GM18511 (cell line): ENCODE measurements around the gene GHR.
A peak's percentile ranks its signal among the peaks of the same experiment; 100 is the strongest.

Source experiments
- ATAC-seq: cut with Tn5 transposase; IDR thresholded peaks from one replicate; pipeline ENCODE4 v1.9.1; 2021; ENCODE audit warnings: mild to moderate bottlenecking, moderate library complexity; ENCODE audit not compliant: unreplicated experiment

The GHR gene

GRCh38 chr5:42461507-42461906, 38.3 kb downstream of the GHR start:
- no peak for ATAC-seq

GRCh38 chr5:42462083-42462482, 38.8 kb downstream of the GHR start:
- ATAC-seq: no peak

- ATAC-seq: no peak
Measured at GRCh38 chr5:42467572-42467971, 44.3 kb downstream of the GHR start.

GRCh38 chr5:42467981-42468524, 44.8 kb downstream of the GHR start:
- ATAC-seq: no peak

GRCh38 chr5:42483472-42484154, 60.4 kb downstream of the GHR start:
- peak; percentile 95 for ATAC-seq

- no peak for ATAC-seq
Measured at GRCh38 chr5:42487077-42487476, 63.8 kb downstream of the GHR start.

- ATAC-seq: no peak
Measured at GRCh38 chr5:42487821-42488220, 64.6 kb downstream of the GHR start.

GRCh38 chr5:42490831-42491230, 67.6 kb downstream of the GHR start:
- no peak for ATAC-seq

- no peak for ATAC-seq
Measured at GRCh38 chr5:42491699-42492098, 68.5 kb downstream of the GHR start.

- ATAC-seq: no peak
Measured at GRCh38 chr5:42492974-42493373, 69.7 kb downstream of the GHR start.

GRCh38 chr5:42494414-42494813, 71.2 kb downstream of the GHR start:
- ATAC-seq: no peak

GRCh38 chr5:42495914-42496313, 72.7 kb downstream of the GHR start:
- ATAC-seq: no peak

- no peak for ATAC-seq
Measured at GRCh38 chr5:42496397-42497156, 73.3 kb downstream of the GHR start.

- no peak for ATAC-seq
Measured at GRCh38 chr5:42498000-42498399, 74.8 kb downstream of the GHR start.

GRCh38 chr5:42499016-42499415, 75.8 kb downstream of the GHR start:
- ATAC-seq: no peak

GRCh38 chr5:42500003-42500599, 76.9 kb downstream of the GHR start:
- ATAC-seq: no peak

GRCh38 chr5:42502613-42503470, 79.6 kb downstream of the GHR start:
- no peak for ATAC-seq

GRCh38 chr5:42506662-42507061, 83.4 kb downstream of the GHR start:
- no peak for ATAC-seq

GRCh38 chr5:42507451-42508097, 84.3 kb downstream of the GHR start:
- ATAC-seq: no peak

GRCh38 chr5:42513246-42513645, 90.0 kb downstream of the GHR start:
- ATAC-seq: no peak
